Measurements from ENCODE around the gene PTPN18. TPM values are rescaled to one million over a fixed set of nuclear protein-coding genes. Genes with fewer than 3 reads are reported as not detected.
A peak's percentile ranks its signal among the peaks of the same experiment; 100 is the strongest.

The PTPN18 gene
- total RNA-seq, 2 experiments from 2014 or later = 42.1 to 44.9 TPM

GRCh38 chr2:130354139-130354428, 1.8 kb upstream of the PTPN18 start:
- Mint-ChIP-seq H3K27me3 (no peaks in the 10 kb centered on the region), H3K4me1 (ENCODE audit: low read depth) (peaks cover 14% of the 10 kb centered on the region), H3K4me3 (no peak overlapping the region), H3K9me3 (no peaks in the 10 kb centered on the region), H3K27ac (no peak overlapping the region), H3K36me3 (peaks cover 8% of the 10 kb centered on the region)
- ChIA-PET POLR2A (interaction anchor here (0.6 to 2.0 kb wide), 2 partner anchors 12 to 16 kb away, joined by 3 to 7 read pairs; partner anchors contain the start of gene IMP4), CTCF (interaction anchor here (0.9 to 1.3 kb wide), 2 partner anchors 12 to 21 kb away, joined by 3 read pairs; partner anchors contain the start of gene IMP4)
- intact Hi-C loops (cut with micrococcal nuclease) = no loop called here
- DNase-seq = no peak

DNA sequence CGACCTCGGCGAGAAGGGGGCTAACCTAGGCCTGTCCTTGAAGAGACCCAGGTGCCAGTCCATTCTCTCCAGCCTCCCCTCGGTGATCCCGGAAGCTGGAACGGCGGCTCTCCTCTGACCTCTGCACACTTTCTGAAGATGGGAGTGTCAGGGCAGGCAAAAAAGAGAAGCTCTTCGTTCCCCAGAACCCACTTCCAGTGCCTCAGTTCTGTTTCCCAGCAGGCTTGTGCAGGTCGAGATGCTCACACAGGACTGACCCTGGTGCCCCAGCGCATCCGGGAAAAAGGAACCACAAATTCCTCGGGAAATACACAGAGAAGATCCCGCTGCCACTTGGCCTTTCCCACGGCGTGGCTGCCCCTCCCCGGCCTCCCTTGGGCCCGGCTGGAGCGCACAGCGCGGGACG, 681 bp upstream of the PTPN18 start:
- Mint-ChIP-seq H3K36me3 (peaks cover 5% of the 10 kb centered on the region), H3K4me1 (ENCODE audit: low read depth) (peaks cover 12% of the 10 kb centered on the region), H3K9me3 (no peaks in the 10 kb centered on the region), H3K27ac (no peak overlapping the region), H3K4me3 (peak overlapping the region; percentile 71), H3K27me3 (no peaks in the 10 kb centered on the region)
- DNase-seq = no peak
- POLR2A ChIA-PET = interaction anchor here (1.4 to 2.0 kb wide), 2 partner anchors 13 to 16 kb away, joined by 6 to 7 read pairs; partner anchors contain the start of gene IMP4
- CTCF ChIA-PET = interaction anchor here (1.2 to 1.3 kb wide), 2 partner anchors 22 to 31 kb away, joined by 3 read pairs; no protein-coding TSS in a partner anchor
- intact Hi-C loops (cut with micrococcal nuclease) = no loop called here

DNA sequence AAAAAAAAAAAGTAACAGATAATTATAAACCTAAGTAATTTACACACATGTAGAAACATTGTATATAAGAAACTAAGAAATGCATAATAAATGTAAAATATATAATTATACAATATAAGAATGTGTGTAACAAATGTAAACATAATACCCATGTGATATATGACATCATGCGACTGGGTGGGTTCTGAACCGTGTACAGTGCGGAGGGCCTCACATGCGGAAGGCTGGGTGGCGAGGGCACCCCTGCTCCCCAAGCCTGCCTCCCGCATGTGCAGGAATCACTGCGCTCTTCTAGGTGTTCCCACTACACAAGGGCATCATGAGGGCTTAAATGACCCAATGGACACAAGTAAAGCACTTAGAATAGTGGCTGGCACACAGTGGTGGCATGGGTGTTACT, 2.0 kb downstream of the PTPN18 start:
- Mint-ChIP-seq H3K4me1 (ENCODE audit: low read depth) (peaks cover 12% of the 10 kb centered on the region), H3K27ac (no peak overlapping the region), H3K9me3 (no peaks in the 10 kb centered on the region), H3K4me3 (no peak overlapping the region), H3K27me3 (no peaks in the 10 kb centered on the region), H3K36me3 (no peaks in the 10 kb centered on the region)
- no peak for DNase-seq
- intact Hi-C loops (cut with micrococcal nuclease) = no loop called here
- POLR2A ChIA-PET = no interaction called here
- CTCF ChIA-PET = no interaction called here

GRCh38 chr2:130358420-130359350, 2.8 kb downstream of the PTPN18 start:
- H3K4me3 Mint-ChIP-seq = no peak overlapping the region
- POLR2A ChIA-PET = no interaction called here

DNA sequence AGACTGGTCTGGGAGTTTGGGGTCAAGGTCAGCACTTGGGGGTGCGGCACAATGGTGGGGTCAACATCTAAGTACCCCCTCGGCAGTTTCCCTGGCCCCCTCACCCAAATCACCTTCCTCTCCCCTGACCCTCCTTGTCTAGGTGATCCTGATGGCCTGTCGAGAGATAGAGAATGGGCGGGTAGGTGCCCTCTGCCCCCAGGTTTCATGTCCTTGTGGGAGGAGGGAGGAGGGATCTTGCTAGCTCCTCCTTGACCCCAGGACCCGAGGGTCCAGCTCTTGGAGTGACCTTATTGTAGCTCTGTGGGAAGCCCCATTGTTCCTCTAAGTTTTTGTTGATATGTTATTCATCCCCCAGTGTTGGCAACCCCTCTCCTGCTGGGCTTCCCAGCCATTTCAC, 3.6 kb downstream of the PTPN18 start:
- no peaks in the 10 kb centered on the region for H3K9me3 Mint-ChIP-seq
- ChIA-PET CTCF (no interaction called here), POLR2A (no interaction called here)
- no peak for DNase-seq
- H3K27me3 Mint-ChIP-seq = no peaks in the 10 kb centered on the region
- no peak overlapping the region for H3K27ac Mint-ChIP-seq
- no peak overlapping the region for H3K4me3 Mint-ChIP-seq
- H3K36me3 Mint-ChIP-seq = no peaks in the 10 kb centered on the region
- H3K4me1 Mint-ChIP-seq (ENCODE audit: low read depth) = peaks cover 11% of the 10 kb centered on the region
- intact Hi-C loops (cut with micrococcal nuclease) = no loop called here

More at GRCh38 chr2:130358420-130359350, 2.8 kb downstream of the PTPN18 start:
- H3K9me3 Mint-ChIP-seq = no peaks in the 10 kb centered on the region
- H3K4me1 Mint-ChIP-seq (ENCODE audit: low read depth) = peaks cover 12% of the 10 kb centered on the region
- H3K27me3 Mint-ChIP-seq = no peaks in the 10 kb centered on the region
- no peak for DNase-seq
- no peak overlapping the region for H3K27ac Mint-ChIP-seq
- no peaks in the 10 kb centered on the region for H3K36me3 Mint-ChIP-seq
- intact Hi-C loops (cut with micrococcal nuclease) = no loop called here
- CTCF ChIA-PET = interaction anchor here (1.0 kb wide), 1 partner anchor 14 kb away, joined by 3 read pairs; no protein-coding TSS in a partner anchor

DNA sequence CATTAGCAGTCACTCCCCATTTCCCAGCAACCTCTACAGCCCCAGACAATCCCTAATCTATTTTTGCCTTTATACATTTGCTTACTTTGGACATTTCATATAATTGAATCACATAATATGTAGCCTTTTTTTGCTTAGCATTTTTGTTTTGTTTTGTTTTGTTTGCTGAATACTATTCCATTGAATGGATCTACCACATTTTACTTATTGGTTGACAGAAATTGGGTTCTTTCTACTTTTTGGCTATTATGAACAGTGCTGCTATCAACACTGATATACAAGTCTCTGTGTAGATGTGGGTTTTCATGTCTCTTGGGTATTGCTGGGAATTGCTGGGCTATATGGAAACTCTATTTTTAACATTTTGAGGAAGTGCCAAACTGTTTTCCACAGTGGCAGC, 7.6 kb downstream of the PTPN18 start:
- DNase-seq = no peak
- no peak overlapping the region for H3K4me3 Mint-ChIP-seq
- H3K9me3 Mint-ChIP-seq = no peaks in the 10 kb centered on the region
- intact Hi-C loops (cut with micrococcal nuclease) = no loop called here
- H3K4me1 Mint-ChIP-seq (ENCODE audit: low read depth) = no peaks in the 10 kb centered on the region
- H3K27me3 Mint-ChIP-seq = no peaks in the 10 kb centered on the region
- CTCF ChIA-PET = no interaction called here
- H3K27ac Mint-ChIP-seq = no peak overlapping the region
- H3K36me3 Mint-ChIP-seq = no peaks in the 10 kb centered on the region
- POLR2A ChIA-PET = no interaction called here

GRCh38 chr2:130365075-130365474, 9.2 kb downstream of the PTPN18 start:
- CTCF ChIA-PET = no interaction called here
- no peaks in the 10 kb centered on the region for H3K27me3 Mint-ChIP-seq
- DNase-seq = no peak
- H3K36me3 Mint-ChIP-seq = peaks cover 3% of the 10 kb centered on the region
- no peak overlapping the region for H3K4me3 Mint-ChIP-seq
- H3K4me1 Mint-ChIP-seq (ENCODE audit: low read depth) = peaks cover 3% of the 10 kb centered on the region
- no peak overlapping the region for H3K27ac Mint-ChIP-seq
- POLR2A ChIA-PET = no interaction called here
- H3K9me3 Mint-ChIP-seq = no peaks in the 10 kb centered on the region
- intact Hi-C loops (cut with micrococcal nuclease) = no loop called here

- ChIA-PET POLR2A (no interaction called here), CTCF (no interaction called here)
- no peak for DNase-seq
- Mint-ChIP-seq H3K4me3 (no peak overlapping the region), H3K27ac (no peak overlapping the region), H3K4me1 (ENCODE audit: low read depth) (peaks cover 12% of the 10 kb centered on the region), H3K36me3 (peaks cover 11% of the 10 kb centered on the region), H3K27me3 (no peaks in the 10 kb centered on the region), H3K9me3 (no peaks in the 10 kb centered on the region)
- intact Hi-C loops (cut with micrococcal nuclease) = no loop called here
Measured at GRCh38 chr2:130365963-130366362, 10.1 kb downstream of the PTPN18 start.

GRCh38 chr2:130366720-130367119, 10.9 kb downstream of the PTPN18 start:
- Mint-ChIP-seq H3K27ac (no peak overlapping the region), H3K4me1 (ENCODE audit: low read depth) (peaks cover 16% of the 10 kb centered on the region), H3K4me3 (no peak overlapping the region), H3K9me3 (no peaks in the 10 kb centered on the region), H3K36me3 (peaks cover 17% of the 10 kb centered on the region), H3K27me3 (no peaks in the 10 kb centered on the region)
- DNase-seq = no peak
- ChIA-PET POLR2A (no interaction called here), CTCF (no interaction called here)
- intact Hi-C loops (cut with micrococcal nuclease) = no loop called here

DNA sequence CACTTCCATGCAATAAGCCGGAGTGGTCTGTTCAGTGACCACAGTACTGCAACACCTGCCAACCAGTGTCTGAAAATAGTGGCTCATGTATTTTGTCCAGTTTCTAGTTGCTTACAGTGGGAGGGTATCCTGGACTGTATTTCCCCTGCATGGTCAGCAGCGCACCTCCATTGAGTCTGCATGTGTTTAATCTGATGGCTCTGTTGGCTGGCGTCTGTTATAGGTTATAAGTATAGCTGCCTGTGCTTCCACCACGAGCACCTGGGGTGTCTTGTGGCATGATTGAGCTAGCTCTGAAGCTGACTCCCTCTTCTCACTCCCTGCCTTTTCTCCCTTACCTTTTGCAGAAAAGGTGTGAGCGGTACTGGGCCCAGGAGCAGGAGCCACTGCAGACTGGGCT, 12.9 kb downstream of the PTPN18 start:
- no peaks in the 10 kb centered on the region for H3K9me3 Mint-ChIP-seq
- intact Hi-C loops (cut with micrococcal nuclease) = no loop called here
- H3K4me1 Mint-ChIP-seq (ENCODE audit: low read depth) = peaks cover 23% of the 10 kb centered on the region
- ChIA-PET POLR2A (interaction anchor here (3.1 kb wide), 1 partner anchor 27 kb away, joined by 32 read pairs; the partner anchor contains the start of gene IMP4), CTCF (no interaction called here)
- H3K27ac Mint-ChIP-seq = no peak overlapping the region
- no peaks in the 10 kb centered on the region for H3K27me3 Mint-ChIP-seq
- DNase-seq = no peak
- no peak overlapping the region for H3K4me3 Mint-ChIP-seq
- peaks cover 27% of the 10 kb centered on the region for H3K36me3 Mint-ChIP-seq

- H3K27ac Mint-ChIP-seq = no peak overlapping the region
- H3K9me3 Mint-ChIP-seq = no peaks in the 10 kb centered on the region
- POLR2A ChIA-PET = interaction anchor here (0.6 to 3.1 kb wide), 2 partner anchors 15 to 27 kb away, joined by 3 to 32 read pairs; partner anchors contain the start of gene IMP4
- H3K4me3 Mint-ChIP-seq = no peak overlapping the region
- no peak for DNase-seq
- H3K27me3 Mint-ChIP-seq = no peaks in the 10 kb centered on the region
- H3K4me1 Mint-ChIP-seq (ENCODE audit: low read depth) = peaks cover 29% of the 10 kb centered on the region
- intact Hi-C loops (cut with micrococcal nuclease) = no loop called here
- CTCF ChIA-PET = interaction anchor here (1.2 kb wide), 1 partner anchor 27 kb away, joined by 4 read pairs; the partner anchor contains the start of gene IMP4
- peaks cover 33% of the 10 kb centered on the region for H3K36me3 Mint-ChIP-seq
Measured at GRCh38 chr2:130369311-130369964, 13.6 kb downstream of the PTPN18 start.

DNA sequence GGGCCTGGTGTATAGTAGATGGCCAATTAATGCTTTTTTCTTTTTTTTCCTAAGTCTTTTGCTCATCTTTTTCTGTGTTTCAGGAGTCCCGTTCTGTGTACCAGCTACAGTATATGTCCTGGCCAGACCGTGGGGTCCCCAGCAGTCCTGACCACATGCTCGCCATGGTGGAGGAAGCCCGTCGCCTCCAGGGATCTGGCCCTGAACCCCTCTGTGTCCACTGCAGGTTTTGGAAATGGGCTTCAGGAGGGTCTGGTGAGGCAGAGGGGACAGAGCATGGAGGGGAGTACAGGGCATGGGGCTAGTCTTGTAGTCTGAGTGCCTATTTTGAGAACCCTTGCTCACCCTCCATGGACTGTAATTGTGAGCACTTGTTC, 14.1 kb downstream of the PTPN18 start:
- POLR2A ChIA-PET = interaction anchor here (0.6 to 3.1 kb wide), 3 partner anchors 16 to 188 kb away, joined by 3 to 32 read pairs (median 3); partner anchors contain the start of genes IMP4 and SMPD4
- Mint-ChIP-seq H3K36me3 (peaks cover 37% of the 10 kb centered on the region), H3K4me1 (ENCODE audit: low read depth) (peaks cover 34% of the 10 kb centered on the region), H3K27me3 (no peaks in the 10 kb centered on the region), H3K4me3 (no peak overlapping the region), H3K27ac (peak overlapping the region; percentile 98), H3K9me3 (no peaks in the 10 kb centered on the region)
- intact Hi-C loops (cut with micrococcal nuclease) = loop anchor here (5.0 kb wide), 2 partner anchors 357 to 722 kb away; partner anchors contain the start of genes FAM168B and GPR148
- no peak for DNase-seq
- CTCF ChIA-PET = interaction anchor here (1.2 kb wide), 1 partner anchor 28 kb away, joined by 4 read pairs; the partner anchor contains the start of gene IMP4

All from activated CD4-positive, alpha-beta memory T cell treated with anti-CD3 and anti-CD28 coated beads for 36 hours (primary cell).